GM23338 (cell line): Measurements from ENCODE around the gene GARS1.

Source experiments
- CREB1 ChIP-seq: fragments of 250-450 bp; sonication (Bioruptor Pico); IDR thresholded peaks from 2 replicates; pipeline ENCODE4 v1.5.0; 2020; ENCODE audit warnings: low read depth, mild to moderate bottlenecking, moderate library complexity
- EZH2 ChIP-seq: fragments of 200-600 bp; sonication (generic); IDR thresholded peaks from one replicate; pipeline ENCODE4 v1.8.0; 2017; ENCODE audit warnings: antibody characterized with exemption, mild to moderate bottlenecking, low read depth; ENCODE audit not compliant: unreplicated experiment
- EZH2phosphoT487 ChIP-seq: fragments of 200-600 bp; sonication (generic); IDR thresholded peaks from one replicate; pipeline ENCODE4 v1.8.1; 2018; ENCODE audit warnings: antibody characterized with exemption; ENCODE audit not compliant: unreplicated experiment
- JUNB ChIP-seq: IDR thresholded peaks from one replicate; pipeline ENCODE4 v1.6.1; 2016; ENCODE audit warnings: antibody characterized with exemption; ENCODE audit not compliant: unreplicated experiment
- NANOG ChIP-seq: IDR thresholded peaks from 2 replicates; pipeline ENCODE4 v1.6.1; 2016; ENCODE audit warnings: antibody characterized with exemption, borderline replicate concordance
- POLR2AphosphoS5 ChIP-seq: IDR thresholded peaks from 2 replicates; pipeline ENCODE4 v1.6.1; 2016; ENCODE audit warnings: antibody characterized with exemption, low read depth
- STAT1 ChIP-seq: IDR thresholded peaks from one replicate; pipeline ENCODE4 v1.6.1; 2016; ENCODE audit warnings: antibody characterized with exemption; ENCODE audit not compliant: unreplicated experiment
- ZNF331 ChIP-seq: fragments of 250-450 bp; sonication (Bioruptor Pico); IDR thresholded peaks from 2 replicates; pipeline ENCODE4 v1.5.0; 2020; ENCODE audit warnings: low read depth, mild to moderate bottlenecking, moderate library complexity
- TF ChIP-seq, protein P1 (sequence below), 2 experiments: fragments of 200-600 bp in 1 of 2; sonication (generic) in 1 of 2; conservative IDR thresholded peaks; 2 replicates each; pipeline versions ENCODE4 v1.5.1 to v1.6.1; 2016 to 2017; ENCODE audit warnings: antibody characterized with exemption in 2 of 2, low read depth in 2 of 2, mild to moderate bottlenecking in 2 of 2, moderate library complexity in 1 of 2
- TF ChIP-seq, protein P2 (sequence below): IDR thresholded peaks from one replicate; pipeline ENCODE4 v1.6.1; 2018; ENCODE audit warnings: antibody characterized with exemption; ENCODE audit not compliant: unreplicated experiment
- TF ChIP-seq, protein P3 (sequence below): IDR thresholded peaks from 2 replicates; pipeline ENCODE4 v1.6.1; 2016; ENCODE audit warnings: antibody characterized with exemption
- TF ChIP-seq, protein P4 (sequence below): fragments of 250-450 bp; sonication (Bioruptor Pico); IDR thresholded peaks from 2 replicates; pipeline ENCODE4 v1.5.0; 2020; ENCODE audit warnings: mild to moderate bottlenecking, moderate library complexity

DNA sequence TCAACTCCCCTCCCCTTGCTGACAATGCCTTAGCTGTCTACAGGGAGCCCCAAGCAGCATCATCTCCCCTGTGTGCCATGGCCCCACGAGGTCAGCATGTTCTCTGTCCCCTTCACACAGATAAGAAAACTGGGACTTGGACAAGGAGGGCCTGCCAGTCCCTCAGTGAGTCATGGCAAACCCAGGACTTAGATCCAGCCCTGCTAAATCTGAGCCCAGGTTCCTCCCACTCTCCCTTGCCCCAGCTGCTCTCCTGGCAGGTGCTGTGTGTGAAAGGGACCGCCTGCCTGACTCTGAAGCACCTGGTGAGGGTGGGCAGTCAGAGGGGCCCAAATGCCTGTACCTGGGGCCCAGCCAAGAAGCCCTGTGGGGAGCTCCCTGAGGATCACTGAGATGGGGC lies 80.2 kb downstream of the GARS1 start:
- TF ChIP-seq ZNF331 (no peak), STAT1 (no peak), EZH2phosphoT487 (no peak), EZH2 (no peak), POLR2AphosphoS5 (no peak), NANOG (no peak), JUNB (no peak), CREB1 (CRISPR knock-in tag) (no peak)
- TF ChIP-seq, protein P1, sequence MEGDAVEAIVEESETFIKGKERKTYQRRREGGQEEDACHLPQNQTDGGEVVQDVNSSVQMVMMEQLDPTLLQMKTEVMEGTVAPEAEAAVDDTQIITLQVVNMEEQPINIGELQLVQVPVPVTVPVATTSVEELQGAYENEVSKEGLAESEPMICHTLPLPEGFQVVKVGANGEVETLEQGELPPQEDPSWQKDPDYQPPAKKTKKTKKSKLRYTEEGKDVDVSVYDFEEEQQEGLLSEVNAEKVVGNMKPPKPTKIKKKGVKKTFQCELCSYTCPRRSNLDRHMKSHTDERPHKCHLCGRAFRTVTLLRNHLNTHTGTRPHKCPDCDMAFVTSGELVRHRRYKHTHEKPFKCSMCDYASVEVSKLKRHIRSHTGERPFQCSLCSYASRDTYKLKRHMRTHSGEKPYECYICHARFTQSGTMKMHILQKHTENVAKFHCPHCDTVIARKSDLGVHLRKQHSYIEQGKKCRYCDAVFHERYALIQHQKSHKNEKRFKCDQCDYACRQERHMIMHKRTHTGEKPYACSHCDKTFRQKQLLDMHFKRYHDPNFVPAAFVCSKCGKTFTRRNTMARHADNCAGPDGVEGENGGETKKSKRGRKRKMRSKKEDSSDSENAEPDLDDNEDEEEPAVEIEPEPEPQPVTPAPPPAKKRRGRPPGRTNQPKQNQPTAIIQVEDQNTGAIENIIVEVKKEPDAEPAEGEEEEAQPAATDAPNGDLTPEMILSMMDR (conservative IDR thresholded peaks at IDR 0.05; ENCODE audit: low read depth in 2 of 2): no peak
- TF ChIP-seq, protein P2, sequence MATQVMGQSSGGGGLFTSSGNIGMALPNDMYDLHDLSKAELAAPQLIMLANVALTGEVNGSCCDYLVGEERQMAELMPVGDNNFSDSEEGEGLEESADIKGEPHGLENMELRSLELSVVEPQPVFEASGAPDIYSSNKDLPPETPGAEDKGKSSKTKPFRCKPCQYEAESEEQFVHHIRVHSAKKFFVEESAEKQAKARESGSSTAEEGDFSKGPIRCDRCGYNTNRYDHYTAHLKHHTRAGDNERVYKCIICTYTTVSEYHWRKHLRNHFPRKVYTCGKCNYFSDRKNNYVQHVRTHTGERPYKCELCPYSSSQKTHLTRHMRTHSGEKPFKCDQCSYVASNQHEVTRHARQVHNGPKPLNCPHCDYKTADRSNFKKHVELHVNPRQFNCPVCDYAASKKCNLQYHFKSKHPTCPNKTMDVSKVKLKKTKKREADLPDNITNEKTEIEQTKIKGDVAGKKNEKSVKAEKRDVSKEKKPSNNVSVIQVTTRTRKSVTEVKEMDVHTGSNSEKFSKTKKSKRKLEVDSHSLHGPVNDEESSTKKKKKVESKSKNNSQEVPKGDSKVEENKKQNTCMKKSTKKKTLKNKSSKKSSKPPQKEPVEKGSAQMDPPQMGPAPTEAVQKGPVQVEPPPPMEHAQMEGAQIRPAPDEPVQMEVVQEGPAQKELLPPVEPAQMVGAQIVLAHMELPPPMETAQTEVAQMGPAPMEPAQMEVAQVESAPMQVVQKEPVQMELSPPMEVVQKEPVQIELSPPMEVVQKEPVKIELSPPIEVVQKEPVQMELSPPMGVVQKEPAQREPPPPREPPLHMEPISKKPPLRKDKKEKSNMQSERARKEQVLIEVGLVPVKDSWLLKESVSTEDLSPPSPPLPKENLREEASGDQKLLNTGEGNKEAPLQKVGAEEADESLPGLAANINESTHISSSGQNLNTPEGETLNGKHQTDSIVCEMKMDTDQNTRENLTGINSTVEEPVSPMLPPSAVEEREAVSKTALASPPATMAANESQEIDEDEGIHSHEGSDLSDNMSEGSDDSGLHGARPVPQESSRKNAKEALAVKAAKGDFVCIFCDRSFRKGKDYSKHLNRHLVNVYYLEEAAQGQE: no peak
- TF ChIP-seq, protein P3, sequence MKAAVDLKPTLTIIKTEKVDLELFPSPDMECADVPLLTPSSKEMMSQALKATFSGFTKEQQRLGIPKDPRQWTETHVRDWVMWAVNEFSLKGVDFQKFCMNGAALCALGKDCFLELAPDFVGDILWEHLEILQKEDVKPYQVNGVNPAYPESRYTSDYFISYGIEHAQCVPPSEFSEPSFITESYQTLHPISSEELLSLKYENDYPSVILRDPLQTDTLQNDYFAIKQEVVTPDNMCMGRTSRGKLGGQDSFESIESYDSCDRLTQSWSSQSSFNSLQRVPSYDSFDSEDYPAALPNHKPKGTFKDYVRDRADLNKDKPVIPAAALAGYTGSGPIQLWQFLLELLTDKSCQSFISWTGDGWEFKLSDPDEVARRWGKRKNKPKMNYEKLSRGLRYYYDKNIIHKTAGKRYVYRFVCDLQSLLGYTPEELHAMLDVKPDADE: no peak
- TF ChIP-seq, protein P4, sequence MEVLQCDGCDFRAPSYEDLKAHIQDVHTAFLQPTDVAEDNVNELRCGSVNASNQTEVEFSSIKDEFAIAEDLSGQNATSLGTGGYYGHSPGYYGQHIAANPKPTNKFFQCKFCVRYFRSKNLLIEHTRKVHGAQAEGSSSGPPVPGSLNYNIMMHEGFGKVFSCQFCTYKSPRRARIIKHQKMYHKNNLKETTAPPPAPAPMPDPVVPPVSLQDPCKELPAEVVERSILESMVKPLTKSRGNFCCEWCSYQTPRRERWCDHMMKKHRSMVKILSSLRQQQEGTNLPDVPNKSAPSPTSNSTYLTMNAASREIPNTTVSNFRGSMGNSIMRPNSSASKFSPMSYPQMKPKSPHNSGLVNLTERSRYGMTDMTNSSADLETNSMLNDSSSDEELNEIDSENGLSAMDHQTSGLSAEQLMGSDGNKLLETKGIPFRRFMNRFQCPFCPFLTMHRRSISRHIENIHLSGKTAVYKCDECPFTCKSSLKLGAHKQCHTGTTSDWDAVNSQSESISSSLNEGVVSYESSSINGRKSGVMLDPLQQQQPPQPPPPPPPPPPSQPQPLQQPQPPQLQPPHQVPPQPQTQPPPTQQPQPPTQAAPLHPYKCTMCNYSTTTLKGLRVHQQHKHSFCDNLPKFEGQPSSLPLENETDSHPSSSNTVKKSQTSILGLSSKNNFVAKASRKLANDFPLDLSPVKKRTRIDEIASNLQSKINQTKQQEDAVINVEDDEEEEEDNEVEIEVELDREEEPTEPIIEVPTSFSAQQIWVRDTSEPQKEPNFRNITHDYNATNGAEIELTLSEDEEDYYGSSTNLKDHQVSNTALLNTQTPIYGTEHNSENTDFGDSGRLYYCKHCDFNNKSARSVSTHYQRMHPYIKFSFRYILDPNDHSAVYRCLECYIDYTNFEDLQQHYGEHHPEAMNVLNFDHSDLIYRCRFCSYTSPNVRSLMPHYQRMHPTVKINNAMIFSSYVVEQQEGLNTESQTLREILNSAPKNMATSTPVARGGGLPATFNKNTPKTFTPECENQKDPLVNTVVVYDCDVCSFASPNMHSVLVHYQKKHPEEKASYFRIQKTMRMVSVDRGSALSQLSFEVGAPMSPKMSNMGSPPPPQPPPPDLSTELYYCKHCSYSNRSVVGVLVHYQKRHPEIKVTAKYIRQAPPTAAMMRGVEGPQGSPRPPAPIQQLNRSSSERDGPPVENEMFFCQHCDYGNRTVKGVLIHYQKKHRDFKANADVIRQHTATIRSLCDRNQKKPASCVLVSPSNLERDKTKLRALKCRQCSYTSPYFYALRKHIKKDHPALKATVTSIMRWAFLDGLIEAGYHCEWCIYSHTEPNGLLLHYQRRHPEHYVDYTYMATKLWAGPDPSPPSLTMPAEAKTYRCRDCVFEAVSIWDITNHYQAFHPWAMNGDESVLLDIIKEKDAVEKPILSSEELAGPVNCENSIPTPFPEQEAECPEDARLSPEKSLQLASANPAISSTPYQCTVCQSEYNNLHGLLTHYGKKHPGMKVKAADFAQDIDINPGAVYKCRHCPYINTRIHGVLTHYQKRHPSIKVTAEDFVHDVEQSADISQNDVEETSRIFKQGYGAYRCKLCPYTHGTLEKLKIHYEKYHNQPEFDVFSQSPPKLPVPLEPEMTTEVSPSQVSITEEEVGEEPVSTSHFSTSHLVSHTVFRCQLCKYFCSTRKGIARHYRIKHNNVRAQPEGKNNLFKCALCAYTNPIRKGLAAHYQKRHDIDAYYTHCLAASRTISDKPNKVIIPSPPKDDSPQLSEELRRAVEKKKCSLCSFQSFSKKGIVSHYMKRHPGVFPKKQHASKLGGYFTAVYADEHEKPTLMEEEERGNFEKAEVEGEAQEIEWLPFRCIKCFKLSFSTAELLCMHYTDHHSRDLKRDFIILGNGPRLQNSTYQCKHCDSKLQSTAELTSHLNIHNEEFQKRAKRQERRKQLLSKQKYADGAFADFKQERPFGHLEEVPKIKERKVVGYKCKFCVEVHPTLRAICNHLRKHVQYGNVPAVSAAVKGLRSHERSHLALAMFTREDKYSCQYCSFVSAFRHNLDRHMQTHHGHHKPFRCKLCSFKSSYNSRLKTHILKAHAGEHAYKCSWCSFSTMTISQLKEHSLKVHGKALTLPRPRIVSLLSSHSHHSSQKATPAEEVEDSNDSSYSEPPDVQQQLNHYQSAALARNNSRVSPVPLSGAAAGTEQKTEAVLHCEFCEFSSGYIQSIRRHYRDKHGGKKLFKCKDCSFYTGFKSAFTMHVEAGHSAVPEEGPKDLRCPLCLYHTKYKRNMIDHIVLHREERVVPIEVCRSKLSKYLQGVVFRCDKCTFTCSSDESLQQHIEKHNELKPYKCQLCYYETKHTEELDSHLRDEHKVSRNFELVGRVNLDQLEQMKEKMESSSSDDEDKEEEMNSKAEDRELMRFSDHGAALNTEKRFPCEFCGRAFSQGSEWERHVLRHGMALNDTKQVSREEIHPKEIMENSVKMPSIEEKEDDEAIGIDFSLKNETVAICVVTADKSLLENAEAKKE (CRISPR knock-in tag): no peak
